Panc1 (cell line): ENCODE data around the gene CUEDC1. TPM values are rescaled to one million over a fixed set of nuclear protein-coding genes. Genes with fewer than 3 reads are reported as not detected.
A peak's percentile ranks its signal among the peaks of the same experiment; 100 is the strongest.

Experiments
- ATAC-seq: fragments of 200-7000 bp; cut with Tn5 transposase; 2 replicates; pipeline ENCODE4 v1.9.1; 2020; ENCODE audit warnings: mild to moderate bottlenecking, moderate library complexity
- BruUV-seq: library from RNA; stranded (reverse); fragments of 400-500 nt; replicated peaks from 2 replicates; lab custom pipeline; 2021; lab: Mats Ljungman, UMichigan
- CTCF ChIA-PET: fragments of 300-600 bp; sonication (Branson Sonifier 250); formaldehyde crosslinking; loops from one replicate; lab custom pipeline; 2022; ENCODE audit warnings: antibody characterized with exemption; lab: Charles Lee
- POLR2A ChIA-PET: fragments of 300-600 bp; sonication (Branson Sonifier 250); formaldehyde crosslinking; loops from one replicate; lab custom pipeline; 2022; ENCODE audit warnings: antibody characterized with exemption; lab: Charles Lee
- DNase-seq: peaks from one replicate; pipeline ENCODE4 v3.0.0-alpha.2; 2010; ENCODE audit warnings: low read depth, low spot score
- H3K27ac ChIP-seq: 2 replicates; pipeline ENCODE4 v1.5.1; 2011; ENCODE audit warnings: mild to moderate bottlenecking, low read length, inconsistent platforms
- H3K27me3 ChIP-seq: fragments of 200-500 bp; sonication (Bioruptor generic); 2 replicates; pipeline ENCODE4 v1.6.0; 2014; ENCODE audit warnings: low read length, inconsistent platforms; ENCODE audit not compliant: control insufficient read depth, insufficient read depth
- H3K36me3 ChIP-seq: fragments of 200-500 bp; sonication (Bioruptor generic); 2 replicates; pipeline ENCODE4 v1.5.1; 2014; ENCODE audit warnings: inconsistent platforms, mild to moderate bottlenecking, low read length, moderate library complexity; ENCODE audit not compliant: control insufficient read depth, insufficient read depth
- H3K4me1 ChIP-seq: 2 replicates; pipeline ENCODE4 v1.5.1; 2011; ENCODE audit warnings: inconsistent platforms, mild to moderate bottlenecking, low read length, moderate library complexity; ENCODE audit not compliant: control insufficient read depth, insufficient read depth
- H3K4me3 ChIP-seq, 2 experiments: 2 replicates each; pipeline ENCODE4 v1.5.1; 2011 to 2012; ENCODE audit warnings: low read depth in 2 of 2, low read length in 2 of 2, mild to moderate bottlenecking in 2 of 2, inconsistent platforms in 1 of 2, moderate library complexity in 1 of 2
- H3K9me3 ChIP-seq: fragments of 200-500 bp; sonication (Bioruptor generic); 2 replicates; pipeline ENCODE4 v1.5.1; 2014; ENCODE audit warnings: low read depth, mild to moderate bottlenecking, inconsistent platforms, low read length, moderate library complexity; ENCODE audit not compliant: control insufficient read depth, insufficient read depth
- CTCF ChIP-seq: fragments of 450-650 bp; IDR thresholded peaks from 2 replicates; pipeline ENCODE4 v1.5.1; 2017; ENCODE audit warnings: mild to moderate bottlenecking
- POLR2AphosphoS5 ChIP-seq: IDR thresholded peaks from 2 replicates; pipeline ENCODE4 v1.6.1; 2012; ENCODE audit warnings: mild to moderate bottlenecking, low read depth, low read length, moderate library complexity
- SIN3A ChIP-seq: IDR thresholded peaks from 2 replicates; pipeline ENCODE4 v1.6.1; 2012; ENCODE audit warnings: low read depth, mild to moderate bottlenecking, low read length, moderate library complexity, borderline replicate concordance; ENCODE audit not compliant: insufficient read depth
- TCF7L2 ChIP-seq: IDR thresholded peaks from 2 replicates; pipeline ENCODE4 v1.6.1; 2011; ENCODE audit warnings: mild to moderate bottlenecking, low read depth, low read length, inconsistent platforms
- in situ Hi-C: cut with HindIII; loops from 2 replicates; pipeline ENCODE4 v1.10.0; 2016; ENCODE audit warnings: low sequenced_read_pairs, low pct_unique_long_range_greater_than_20kb
- intact Hi-C: fragments of 100-400 bp; cut with micrococcal nuclease; formaldehyde crosslinking; loops from one replicate; pipeline ENCODE4 v1.10.0; 2022; ENCODE audit not compliant: unreplicated experiment
- total RNA-seq: library from RNA; stranded (reverse); gene quantifications from one replicate; pipeline ENCODE4 v1.2.1, GENCODE V29; 2021; ENCODE audit not compliant: unreplicated experiment
- TF ChIP-seq, protein P1 (sequence below), 2 experiments: IDR thresholded peaks; 2 replicates each; pipeline ENCODE4 v1.6.1; 2011 to 2012; ENCODE audit warnings: low read depth in 2 of 2, control low read depth in 1 of 2, low read length in 1 of 2, mild to moderate bottlenecking in 1 of 2, moderate library complexity in 1 of 2; ENCODE audit not compliant: insufficient read depth in 1 of 2

The CUEDC1 gene
- total RNA-seq, 1 experiment from 2014 or later = 103 TPM

- TF ChIP-seq TCF7L2 (no peak), CTCF (no peak), SIN3A (no peak), POLR2AphosphoS5 (no peak)
- TF ChIP-seq, protein P1, sequence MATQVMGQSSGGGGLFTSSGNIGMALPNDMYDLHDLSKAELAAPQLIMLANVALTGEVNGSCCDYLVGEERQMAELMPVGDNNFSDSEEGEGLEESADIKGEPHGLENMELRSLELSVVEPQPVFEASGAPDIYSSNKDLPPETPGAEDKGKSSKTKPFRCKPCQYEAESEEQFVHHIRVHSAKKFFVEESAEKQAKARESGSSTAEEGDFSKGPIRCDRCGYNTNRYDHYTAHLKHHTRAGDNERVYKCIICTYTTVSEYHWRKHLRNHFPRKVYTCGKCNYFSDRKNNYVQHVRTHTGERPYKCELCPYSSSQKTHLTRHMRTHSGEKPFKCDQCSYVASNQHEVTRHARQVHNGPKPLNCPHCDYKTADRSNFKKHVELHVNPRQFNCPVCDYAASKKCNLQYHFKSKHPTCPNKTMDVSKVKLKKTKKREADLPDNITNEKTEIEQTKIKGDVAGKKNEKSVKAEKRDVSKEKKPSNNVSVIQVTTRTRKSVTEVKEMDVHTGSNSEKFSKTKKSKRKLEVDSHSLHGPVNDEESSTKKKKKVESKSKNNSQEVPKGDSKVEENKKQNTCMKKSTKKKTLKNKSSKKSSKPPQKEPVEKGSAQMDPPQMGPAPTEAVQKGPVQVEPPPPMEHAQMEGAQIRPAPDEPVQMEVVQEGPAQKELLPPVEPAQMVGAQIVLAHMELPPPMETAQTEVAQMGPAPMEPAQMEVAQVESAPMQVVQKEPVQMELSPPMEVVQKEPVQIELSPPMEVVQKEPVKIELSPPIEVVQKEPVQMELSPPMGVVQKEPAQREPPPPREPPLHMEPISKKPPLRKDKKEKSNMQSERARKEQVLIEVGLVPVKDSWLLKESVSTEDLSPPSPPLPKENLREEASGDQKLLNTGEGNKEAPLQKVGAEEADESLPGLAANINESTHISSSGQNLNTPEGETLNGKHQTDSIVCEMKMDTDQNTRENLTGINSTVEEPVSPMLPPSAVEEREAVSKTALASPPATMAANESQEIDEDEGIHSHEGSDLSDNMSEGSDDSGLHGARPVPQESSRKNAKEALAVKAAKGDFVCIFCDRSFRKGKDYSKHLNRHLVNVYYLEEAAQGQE (IDR thresholded peaks at IDR 0.05; ENCODE audit: insufficient read depth in 1 of 2, low read depth in 2 of 2, low read length in 1 of 2) = no peak
- H3K4me1 ChIP-seq = peaks cover 62% of the 10 kb centered on the region
- H3K36me3 ChIP-seq = no peaks in the 10 kb centered on the region
- DNase-seq (no peak), ATAC-seq (no peak)
- intact Hi-C loops = no loop called here
- ChIA-PET POLR2A (no interaction called here), CTCF (no interaction called here)
- H3K9me3 ChIP-seq = no peaks in the 10 kb centered on the region
- no peaks in the 10 kb centered on the region for H3K27me3 ChIP-seq
- no peak overlapping the region for H3K4me3 ChIP-seq
- in situ Hi-C loops = no loop called here
- BruUV-seq = no TSS peak
- peak overlapping the region; percentile 60 for H3K27ac ChIP-seq
Observed at GRCh38 chr17:57913575-57914272, 41.5 kb downstream of the CUEDC1 start.

DNA sequence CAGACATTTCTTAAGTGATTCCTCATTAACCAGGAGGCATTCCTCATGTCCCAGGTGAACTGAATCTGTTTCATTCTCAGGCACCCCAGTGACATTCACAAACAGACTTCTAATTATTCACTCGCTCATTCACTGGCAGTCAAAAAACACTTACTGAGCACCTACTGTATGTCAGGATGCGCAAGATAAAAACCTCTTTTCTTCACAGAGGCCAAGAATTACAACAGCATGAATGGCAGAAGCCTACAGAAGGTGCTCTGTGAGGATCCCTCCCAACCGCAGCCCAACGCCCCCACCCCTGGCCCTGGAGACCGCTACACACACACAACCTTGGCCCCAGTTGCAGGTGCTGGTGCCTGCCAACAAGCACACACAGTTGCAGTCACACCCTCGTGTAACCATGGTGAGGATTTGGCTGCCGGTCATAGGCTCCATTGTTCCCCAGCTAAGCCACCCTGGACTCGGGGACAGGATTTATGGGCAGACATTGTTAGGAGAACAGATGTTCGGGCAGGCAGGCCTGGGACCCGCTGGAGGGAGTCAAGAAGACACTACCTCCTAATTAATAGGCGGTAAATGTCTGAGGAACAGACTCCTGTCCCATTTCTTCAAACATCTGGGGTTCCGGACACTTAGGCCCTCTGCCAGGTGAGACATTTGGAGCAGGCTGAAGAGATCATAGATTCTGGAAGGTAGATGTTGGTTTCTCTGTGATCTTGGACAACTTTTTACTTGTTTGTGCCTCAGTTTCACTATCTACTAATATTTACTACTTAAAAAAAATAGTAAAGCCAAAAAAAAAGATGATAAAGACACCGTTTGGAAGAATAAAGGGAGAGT lies 43.2 kb downstream of the CUEDC1 start:
- Histone ChIP-seq H3K9me3 (no peaks in the 10 kb centered on the region), H3K4me1 (peaks cover 45% of the 10 kb centered on the region), H3K27ac (peak overlapping the region; percentile 10; the same call in 1 of the 2 replicates), H3K27me3 (no peaks in the 10 kb centered on the region), H3K4me3 (no peak overlapping the region), H3K36me3 (no peaks in the 10 kb centered on the region)
- ChIA-PET POLR2A (interaction anchor here (0.6 kb wide), 1 partner anchor 171 kb away, joined by 8 read pairs; no protein-coding TSS in a partner anchor), CTCF (interaction anchor here (0.6 kb wide), 1 partner anchor 317 kb away, joined by 6 read pairs; no protein-coding TSS in a partner anchor)
- TF ChIP-seq POLR2AphosphoS5 (0 out of 2 replicates have a peak, but pooled peaks have one; percentile 20), CTCF (no peak), TCF7L2 (no peak)
- TF ChIP-seq, protein P1 (IDR thresholded peaks at IDR 0.05; ENCODE audit: insufficient read depth in 1 of 2, low read depth in 2 of 2, low read length in 1 of 2) = no peak
- DNase-seq = no peak
- in situ Hi-C loops = no loop called here
- peak; percentile 59 for ATAC-seq
- intact Hi-C loops = no loop called here
- TSS peak; percentile 30 for BruUV-seq
